Liver (tissue), 9 donors: Measurements from ENCODE around the gene EOGT. TPM values are rescaled to one million over a fixed set of nuclear protein-coding genes. Genes with fewer than 3 reads are reported as not detected.
A peak's percentile ranks its signal among the peaks of the same experiment; 100 is the strongest.

ENCODE experiments used
- DNase-seq: peaks from one replicate; pipeline ENCODE4 v3.0.0-alpha.2; 2017; ENCODE audit warnings: low spot score
- H3K27ac ChIP-seq, 2 donors: one replicate each; pipeline ENCODE4 v1.7.0; 2013; ENCODE audit warnings: inconsistent platforms in 2 of 2, low read length in 2 of 2, control low read depth in 1 of 2, low read depth in 1 of 2, mild to moderate bottlenecking in 1 of 2
- H3K27me3 ChIP-seq, 4 donors: one replicate each; pipeline versions ENCODE4 v1.6.1 to v1.7.0; 2013; ENCODE audit warnings: low read length in 3 of 4, inconsistent platforms in 1 of 4, mild to moderate bottlenecking in 1 of 4, moderate library complexity in 1 of 4; ENCODE audit not compliant: control insufficient read depth in 4 of 4, insufficient read depth in 4 of 4
- H3K36me3 ChIP-seq, 4 donors: one replicate each; pipeline versions ENCODE4 v1.6.1 to v1.7.0; 2013; ENCODE audit warnings: low read length in 3 of 4, mild to moderate bottlenecking in 3 of 4, low read depth in 1 of 4, moderate library complexity in 1 of 4; ENCODE audit not compliant: control insufficient read depth in 4 of 4, insufficient read depth in 3 of 4
- H3K4me1 ChIP-seq, 4 donors: one replicate each; pipeline versions ENCODE4 v1.6.1 to v1.7.0; 2013; ENCODE audit warnings: low read length in 3 of 4, mild to moderate bottlenecking in 3 of 4, moderate library complexity in 1 of 4; ENCODE audit not compliant: control insufficient read depth in 4 of 4, insufficient read depth in 4 of 4
- H3K4me3 ChIP-seq, 3 donors: one replicate each; pipeline versions ENCODE4 v1.6.1 to v1.7.0; 2013; ENCODE audit warnings: low read length in 3 of 3, control low read depth in 1 of 3, low read depth in 1 of 3, mild to moderate bottlenecking in 1 of 3
- H3K9ac ChIP-seq, 2 donors: one replicate each; pipeline ENCODE4 v1.7.0; 2013; ENCODE audit warnings: low read length in 2 of 2, mild to moderate bottlenecking in 2 of 2, moderate library complexity in 2 of 2, control low read depth in 1 of 2, low read depth in 1 of 2
- H3K9me3 ChIP-seq, 4 donors: one replicate each; pipeline versions ENCODE4 v1.6.1 to v1.7.0; 2013; ENCODE audit warnings: low read length in 3 of 4; ENCODE audit not compliant: control insufficient read depth in 4 of 4
- EGR1 ChIP-seq, 2 donors: IDR thresholded peaks; 2 replicates each; pipeline ENCODE4 v1.6.1; 2016 to 2018; ENCODE audit warnings: antibody characterized with exemption in 2 of 2, low read depth in 2 of 2
- FOXA1 ChIP-seq: IDR thresholded peaks from 2 replicates; pipeline ENCODE4 v1.6.1; 2016; ENCODE audit warnings: antibody characterized with exemption
- FOXA2 ChIP-seq: IDR thresholded peaks from 2 replicates; pipeline ENCODE4 v1.6.1; 2016; ENCODE audit warnings: antibody characterized with exemption
- GABPA ChIP-seq, 2 donors: IDR thresholded peaks in 1 of 2; conservative IDR thresholded peaks in 1 of 2; 2 replicates each; pipeline ENCODE4 v1.6.1; 2016; ENCODE audit warnings: antibody characterized with exemption in 2 of 2, mild to moderate bottlenecking in 1 of 2, moderate library complexity in 1 of 2
- HNF4A ChIP-seq, 2 donors: conservative IDR thresholded peaks; 2 replicates each; pipeline ENCODE4 v1.6.1; 2016; ENCODE audit warnings: antibody characterized with exemption in 2 of 2, mild to moderate bottlenecking in 2 of 2
- HNF4G ChIP-seq: IDR thresholded peaks from 2 replicates; pipeline ENCODE4 v1.6.1; 2016; ENCODE audit warnings: antibody characterized with exemption
- JUND ChIP-seq, 2 donors: IDR thresholded peaks; 2 replicates each; pipeline ENCODE4 v1.6.1; 2016; ENCODE audit warnings: antibody characterized with exemption in 2 of 2
- NR2F2 ChIP-seq: IDR thresholded peaks from 2 replicates; pipeline ENCODE4 v1.6.1; 2016; ENCODE audit warnings: antibody characterized with exemption
- RAD21 ChIP-seq, 2 donors: IDR thresholded peaks; 2 replicates each; pipeline ENCODE4 v1.6.1; 2016; ENCODE audit warnings: antibody characterized with exemption in 2 of 2, mild to moderate bottlenecking in 2 of 2
- RXRA ChIP-seq, 2 donors: IDR thresholded peaks; 2 replicates each; pipeline ENCODE4 v1.6.1; 2017 to 2018; ENCODE audit warnings: antibody characterized with exemption in 2 of 2, mild to moderate bottlenecking in 1 of 2
- SP1 ChIP-seq: IDR thresholded peaks from 2 replicates; pipeline ENCODE4 v1.6.1; 2018; ENCODE audit warnings: antibody characterized with exemption, mild to moderate bottlenecking
- TAF1 ChIP-seq: conservative IDR thresholded peaks from 2 replicates; pipeline ENCODE4 v1.6.1; 2016; ENCODE audit warnings: antibody characterized with exemption, mild to moderate bottlenecking
- YY1 ChIP-seq: IDR thresholded peaks from 2 replicates; pipeline ENCODE4 v1.6.1; 2016; ENCODE audit warnings: antibody characterized with exemption, mild to moderate bottlenecking
- ZBTB33 ChIP-seq: IDR thresholded peaks from 2 replicates; pipeline ENCODE4 v1.6.1; 2016; ENCODE audit warnings: antibody characterized with exemption
- WGBS: extraction: QIAGEN DNeasy Blood & Tissue Kit; methylation state at CpG from one replicate; pipeline ENCODE4 v1.1.7; 2013; 5-methylcytosine and 5-hydroxymethylcytosine counted together
- polyA plus RNA-seq, 2 donors: library from polyadenylated mRNA; stranded (reverse) in 1 of 2; unstranded in 1 of 2; fragments of 200-250 nt in 1 of 2; fragments of >200 nt in 1 of 2; fragmentation: Nextera tagmentation in 1 of 2; extraction: Ambion mirVana in 1 of 2; gene quantifications; one replicate each; pipeline versions ENCODE4 v1.2.1 to v1.2.3, GENCODE V29; 2013 to 2015
- total RNA-seq, 2 donors: library from RNA; depleted of rRNA; stranded (reverse); fragments of >200 nt; gene quantifications; one replicate each; pipeline ENCODE4 v1.2.3, GENCODE V29; 2014
- TF ChIP-seq, protein P1 (sequence below): IDR thresholded peaks from 2 replicates; pipeline ENCODE4 v1.6.1; 2016; ENCODE audit warnings: antibody characterized with exemption, mild to moderate bottlenecking
- TF ChIP-seq, protein P2 (sequence below): fragments of 150-350 bp; IDR thresholded peaks from 2 replicates; pipeline ENCODE4 v1.5.1; 2017; ENCODE audit warnings: improper control_type of control experiment, low read depth, low read length; ENCODE audit not compliant: missing input control
- TF ChIP-seq, protein P3 (sequence below): IDR thresholded peaks from 2 replicates; pipeline ENCODE4 v1.6.1; 2016; ENCODE audit warnings: antibody characterized with exemption
- donor health status: healthy.
- donor health status: healthy.
- donor health status: healthy.
- donor health status: healthy.
- donor health status: healthy.

Gene EOGT
- total and polyA plus RNA-seq, 4 donors = 2.6 to 7.5 (median 5.1) TPM

DNA sequence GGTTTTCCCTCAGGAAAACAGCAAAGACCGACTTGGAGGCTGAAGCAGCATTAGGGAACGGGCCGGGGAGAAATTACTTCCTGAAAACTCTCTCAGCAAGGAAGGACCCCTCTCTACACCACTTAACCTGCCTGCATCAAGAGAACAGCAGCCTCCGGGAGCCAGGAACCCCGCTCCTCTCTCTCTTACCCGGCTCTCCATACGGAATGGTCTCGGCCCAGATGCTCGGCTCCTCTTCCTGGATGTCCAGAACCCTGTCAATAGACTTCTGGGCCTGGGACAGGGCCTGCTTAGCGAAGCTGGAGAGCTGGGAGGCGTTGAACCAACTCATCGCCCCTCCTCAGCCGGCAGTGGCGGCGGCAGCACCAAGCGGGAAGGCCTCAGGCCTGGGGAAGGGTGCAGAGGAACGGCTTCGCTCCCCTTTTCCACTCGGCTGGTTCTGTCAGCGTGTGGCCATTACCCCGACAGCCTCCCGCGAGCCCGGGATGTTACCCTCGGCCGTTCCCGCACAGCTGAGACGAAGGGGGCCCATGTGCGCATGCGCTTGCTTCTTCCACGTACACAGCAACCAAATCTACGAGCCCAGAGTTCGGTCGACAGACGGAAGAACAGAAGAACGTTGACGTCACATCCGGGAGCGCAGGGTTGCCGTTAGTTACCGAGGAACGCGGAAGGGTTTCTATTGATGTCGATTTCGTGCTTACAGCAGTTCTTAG, 38.4 kb upstream of the EOGT start, which contains the start of gene TMF1:
Gene TMF1, minus strand, starts transcription at position 578 of the 716 bp plus-strand sequence. Its CDS starts 247 bp downstream, at position 331.
- H3K36me3 ChIP-seq = peaks cover 2 to 27% (median 14%) of the 10 kb centered on the region in 4 donors
- H3K27ac ChIP-seq = peak within 1 kb of the TSS; percentile 88 to 94
- peak within 1 kb of the TSS; percentile 78 to 89 for H3K9ac ChIP-seq
- WGBS = under 1% methylated on average over 45 of the region's 45 CpGs
- H3K9me3 ChIP-seq = no peaks in the 10 kb centered on the region
- peaks cover 0 to 5% (median 2%) of the 10 kb centered on the region in 4 donors for H3K4me1 ChIP-seq
- DNase-seq = peak; percentile 97
- TF ChIP-seq RAD21 (IDR thresholded peaks at IDR 0.05) (no peak), JUND (IDR thresholded peaks at IDR 0.05) (peak in 1 of 2 donors; percentile 32), TAF1 (peak; percentile 26), SP1 (no peak), FOXA2 (no peak), HNF4G (no peak), YY1 (peak; percentile 75), EGR1 (IDR thresholded peaks at IDR 0.05; ENCODE audit: low read depth in 2 of 2) (no peak), FOXA1 (peak; percentile 39), ZBTB33 (peak; percentile 86), HNF4A (conservative IDR thresholded peaks at IDR 0.05) (peak in 1 of 2 donors; percentile 39), NR2F2 (no peak), RXRA (IDR thresholded peaks at IDR 0.05) (peak in 1 of 2 donors; percentile 24), GABPA (IDR thresholded peaks at IDR 0.05 in 1 of 2, conservative IDR thresholded peaks at IDR 0.05 in 1 of 2) (peak; percentile 91 to 98)
- TF ChIP-seq, protein P1, sequence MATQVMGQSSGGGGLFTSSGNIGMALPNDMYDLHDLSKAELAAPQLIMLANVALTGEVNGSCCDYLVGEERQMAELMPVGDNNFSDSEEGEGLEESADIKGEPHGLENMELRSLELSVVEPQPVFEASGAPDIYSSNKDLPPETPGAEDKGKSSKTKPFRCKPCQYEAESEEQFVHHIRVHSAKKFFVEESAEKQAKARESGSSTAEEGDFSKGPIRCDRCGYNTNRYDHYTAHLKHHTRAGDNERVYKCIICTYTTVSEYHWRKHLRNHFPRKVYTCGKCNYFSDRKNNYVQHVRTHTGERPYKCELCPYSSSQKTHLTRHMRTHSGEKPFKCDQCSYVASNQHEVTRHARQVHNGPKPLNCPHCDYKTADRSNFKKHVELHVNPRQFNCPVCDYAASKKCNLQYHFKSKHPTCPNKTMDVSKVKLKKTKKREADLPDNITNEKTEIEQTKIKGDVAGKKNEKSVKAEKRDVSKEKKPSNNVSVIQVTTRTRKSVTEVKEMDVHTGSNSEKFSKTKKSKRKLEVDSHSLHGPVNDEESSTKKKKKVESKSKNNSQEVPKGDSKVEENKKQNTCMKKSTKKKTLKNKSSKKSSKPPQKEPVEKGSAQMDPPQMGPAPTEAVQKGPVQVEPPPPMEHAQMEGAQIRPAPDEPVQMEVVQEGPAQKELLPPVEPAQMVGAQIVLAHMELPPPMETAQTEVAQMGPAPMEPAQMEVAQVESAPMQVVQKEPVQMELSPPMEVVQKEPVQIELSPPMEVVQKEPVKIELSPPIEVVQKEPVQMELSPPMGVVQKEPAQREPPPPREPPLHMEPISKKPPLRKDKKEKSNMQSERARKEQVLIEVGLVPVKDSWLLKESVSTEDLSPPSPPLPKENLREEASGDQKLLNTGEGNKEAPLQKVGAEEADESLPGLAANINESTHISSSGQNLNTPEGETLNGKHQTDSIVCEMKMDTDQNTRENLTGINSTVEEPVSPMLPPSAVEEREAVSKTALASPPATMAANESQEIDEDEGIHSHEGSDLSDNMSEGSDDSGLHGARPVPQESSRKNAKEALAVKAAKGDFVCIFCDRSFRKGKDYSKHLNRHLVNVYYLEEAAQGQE = no peak
- TF ChIP-seq, protein P2, sequence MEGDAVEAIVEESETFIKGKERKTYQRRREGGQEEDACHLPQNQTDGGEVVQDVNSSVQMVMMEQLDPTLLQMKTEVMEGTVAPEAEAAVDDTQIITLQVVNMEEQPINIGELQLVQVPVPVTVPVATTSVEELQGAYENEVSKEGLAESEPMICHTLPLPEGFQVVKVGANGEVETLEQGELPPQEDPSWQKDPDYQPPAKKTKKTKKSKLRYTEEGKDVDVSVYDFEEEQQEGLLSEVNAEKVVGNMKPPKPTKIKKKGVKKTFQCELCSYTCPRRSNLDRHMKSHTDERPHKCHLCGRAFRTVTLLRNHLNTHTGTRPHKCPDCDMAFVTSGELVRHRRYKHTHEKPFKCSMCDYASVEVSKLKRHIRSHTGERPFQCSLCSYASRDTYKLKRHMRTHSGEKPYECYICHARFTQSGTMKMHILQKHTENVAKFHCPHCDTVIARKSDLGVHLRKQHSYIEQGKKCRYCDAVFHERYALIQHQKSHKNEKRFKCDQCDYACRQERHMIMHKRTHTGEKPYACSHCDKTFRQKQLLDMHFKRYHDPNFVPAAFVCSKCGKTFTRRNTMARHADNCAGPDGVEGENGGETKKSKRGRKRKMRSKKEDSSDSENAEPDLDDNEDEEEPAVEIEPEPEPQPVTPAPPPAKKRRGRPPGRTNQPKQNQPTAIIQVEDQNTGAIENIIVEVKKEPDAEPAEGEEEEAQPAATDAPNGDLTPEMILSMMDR = no peak
- TF ChIP-seq, protein P3, sequence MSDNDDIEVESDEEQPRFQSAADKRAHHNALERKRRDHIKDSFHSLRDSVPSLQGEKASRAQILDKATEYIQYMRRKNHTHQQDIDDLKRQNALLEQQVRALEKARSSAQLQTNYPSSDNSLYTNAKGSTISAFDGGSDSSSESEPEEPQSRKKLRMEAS = peak; percentile 45
- H3K4me3 ChIP-seq = peak within 1 kb of the TSS; percentile 61 to 91 (median 83)
- H3K27me3 ChIP-seq = no peaks in the 10 kb centered on the region
